Peyer's patch (tissue), 4 donors: ENCODE results near the gene HHIPL2.
"Not testable (repeated sequence)": the region's sequence is repeated elsewhere in the genome, so short reads cannot be mapped to it uniquely, and the experiment has no call there.

Experiments used
- POLR2A ChIP-seq, 2 donors: fragments of 450-650 bp; IDR thresholded peaks; one replicate each; pipeline ENCODE4 v1.5.1; 2017; ENCODE audit warnings: antibody characterized with exemption in 2 of 2, mild to moderate bottlenecking in 2 of 2, moderate library complexity in 2 of 2
- TF ChIP-seq, protein P1 (sequence below), 6 experiments: fragments of 450-650 bp in 4 of 6; fragments of 200-600 bp in 2 of 6; sonication (generic) in 1 of 6; IDR thresholded peaks; one replicate each; pipeline ENCODE4 v1.5.1; 2017 to 2019; ENCODE audit warnings: antibody characterized with exemption in 6 of 6, mild to moderate bottlenecking in 3 of 6, moderate library complexity in 1 of 6

DNA sequence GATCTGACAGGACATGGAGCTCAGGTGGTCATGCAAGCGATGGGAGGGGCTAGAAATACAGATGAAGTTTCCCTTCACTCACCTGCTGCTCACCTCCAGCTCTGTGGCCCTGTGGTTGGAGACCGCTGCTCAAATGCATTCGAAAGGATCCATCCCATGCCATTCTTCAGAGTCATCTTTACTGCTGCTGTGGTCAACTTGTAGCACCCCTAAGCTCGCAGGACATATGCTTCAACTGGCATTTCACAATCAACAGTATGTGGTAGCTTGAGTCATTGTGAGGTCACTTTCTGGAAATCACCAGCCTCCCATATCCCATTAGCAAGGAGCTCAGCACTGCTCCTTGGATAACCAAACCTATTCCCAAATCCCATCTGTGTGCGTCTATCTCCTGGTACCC lies 58.4 kb downstream of the HHIPL2 start:
- TF ChIP-seq, protein P1, sequence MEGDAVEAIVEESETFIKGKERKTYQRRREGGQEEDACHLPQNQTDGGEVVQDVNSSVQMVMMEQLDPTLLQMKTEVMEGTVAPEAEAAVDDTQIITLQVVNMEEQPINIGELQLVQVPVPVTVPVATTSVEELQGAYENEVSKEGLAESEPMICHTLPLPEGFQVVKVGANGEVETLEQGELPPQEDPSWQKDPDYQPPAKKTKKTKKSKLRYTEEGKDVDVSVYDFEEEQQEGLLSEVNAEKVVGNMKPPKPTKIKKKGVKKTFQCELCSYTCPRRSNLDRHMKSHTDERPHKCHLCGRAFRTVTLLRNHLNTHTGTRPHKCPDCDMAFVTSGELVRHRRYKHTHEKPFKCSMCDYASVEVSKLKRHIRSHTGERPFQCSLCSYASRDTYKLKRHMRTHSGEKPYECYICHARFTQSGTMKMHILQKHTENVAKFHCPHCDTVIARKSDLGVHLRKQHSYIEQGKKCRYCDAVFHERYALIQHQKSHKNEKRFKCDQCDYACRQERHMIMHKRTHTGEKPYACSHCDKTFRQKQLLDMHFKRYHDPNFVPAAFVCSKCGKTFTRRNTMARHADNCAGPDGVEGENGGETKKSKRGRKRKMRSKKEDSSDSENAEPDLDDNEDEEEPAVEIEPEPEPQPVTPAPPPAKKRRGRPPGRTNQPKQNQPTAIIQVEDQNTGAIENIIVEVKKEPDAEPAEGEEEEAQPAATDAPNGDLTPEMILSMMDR (IDR thresholded peaks at IDR 0.05) = not testable (repeated sequence)
- TF ChIP-seq POLR2A (IDR thresholded peaks at IDR 0.05) = not testable (repeated sequence)
